Smooth muscle cell of the coronary artery (primary cell): ENCODE results near the gene THBS4. TPM values are rescaled to one million over a fixed set of nuclear protein-coding genes. Genes with fewer than 3 reads are reported as not detected.

Experiments used
- total RNA-seq: library from RNA; depleted of rRNA; stranded (reverse); fragments of >200 nt; gene quantifications from 2 replicates; pipeline ENCODE4 v1.2.3, GENCODE V29; 2014; ENCODE audit warnings: low replicate concordance

The THBS4 gene
- 0.53 and 11.2 TPM in 2 replicates for total RNA-seq

GRCh38 chr5:80034962-80035821 lies at the start of gene THBS4:
THBS4 (plus strand) TSS chr5:80035348; CDS start chr5:80035538, 190 bp downstream.

GRCh38 chr5:79990598-79991507 lies 44.3 kb upstream of the THBS4 start, which contains the start of gene MTX3:
MTX3 (minus strand) TSS chr5:79991262; CDS start chr5:79991238, 24 bp downstream.

Other genes starting within 250 kb of the THBS4 start
- 7.2 and 8.4 TPM in 2 replicates for gene MTX3, start 44.1 kb upstream of the THBS4 start, total RNA-seq
- 8.3 and 12.9 TPM in 2 replicates for gene SERINC5, start 220.7 kb downstream of the THBS4 start, total RNA-seq